HG03095 (cell line): ENCODE measurements around the gene TESMIN.

ENCODE experiments used
- ATAC-seq: cut with Tn5 transposase; IDR thresholded peaks from one replicate; pipeline ENCODE4 v1.9.1; 2021; ENCODE audit warnings: moderate library complexity; ENCODE audit not compliant: unreplicated experiment

Gene TESMIN

DNA sequence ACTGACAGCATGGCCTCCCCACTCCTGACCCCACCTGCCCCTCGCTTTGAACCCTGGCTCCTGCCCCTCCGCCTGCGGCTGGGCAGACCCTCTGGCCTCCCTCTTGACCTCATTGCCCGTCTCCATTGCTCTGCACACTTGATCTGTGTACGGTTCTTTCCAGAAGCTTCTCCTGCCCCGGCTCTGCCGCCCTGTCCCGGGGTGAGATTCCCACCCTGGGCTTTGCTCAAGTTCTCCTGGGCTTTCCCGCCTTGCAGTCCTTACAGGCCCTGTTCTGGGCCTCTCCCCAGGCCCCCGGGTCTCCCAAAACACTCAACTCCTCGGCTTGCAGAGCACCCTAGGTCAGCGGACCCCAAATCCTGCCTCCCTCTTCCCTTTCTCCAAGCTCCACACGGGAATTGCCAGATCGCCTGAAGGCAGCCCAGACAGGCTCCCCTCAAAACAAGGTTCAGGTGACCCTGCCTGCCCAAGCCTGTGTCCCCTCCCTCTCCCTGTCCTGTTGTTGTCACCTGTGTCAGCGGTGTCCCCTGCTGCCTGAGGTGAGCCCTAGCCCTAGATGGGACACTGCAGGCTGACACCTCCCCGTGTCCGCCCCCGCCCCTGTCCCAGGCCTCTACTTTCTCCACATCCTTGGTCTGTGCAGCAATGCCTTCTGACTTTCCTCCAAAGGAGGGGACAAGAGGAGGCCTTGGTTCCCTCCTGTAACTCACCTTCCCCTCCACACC lies 65.5 kb downstream of the TESMIN start:
- ATAC-seq: no peak

DNA sequence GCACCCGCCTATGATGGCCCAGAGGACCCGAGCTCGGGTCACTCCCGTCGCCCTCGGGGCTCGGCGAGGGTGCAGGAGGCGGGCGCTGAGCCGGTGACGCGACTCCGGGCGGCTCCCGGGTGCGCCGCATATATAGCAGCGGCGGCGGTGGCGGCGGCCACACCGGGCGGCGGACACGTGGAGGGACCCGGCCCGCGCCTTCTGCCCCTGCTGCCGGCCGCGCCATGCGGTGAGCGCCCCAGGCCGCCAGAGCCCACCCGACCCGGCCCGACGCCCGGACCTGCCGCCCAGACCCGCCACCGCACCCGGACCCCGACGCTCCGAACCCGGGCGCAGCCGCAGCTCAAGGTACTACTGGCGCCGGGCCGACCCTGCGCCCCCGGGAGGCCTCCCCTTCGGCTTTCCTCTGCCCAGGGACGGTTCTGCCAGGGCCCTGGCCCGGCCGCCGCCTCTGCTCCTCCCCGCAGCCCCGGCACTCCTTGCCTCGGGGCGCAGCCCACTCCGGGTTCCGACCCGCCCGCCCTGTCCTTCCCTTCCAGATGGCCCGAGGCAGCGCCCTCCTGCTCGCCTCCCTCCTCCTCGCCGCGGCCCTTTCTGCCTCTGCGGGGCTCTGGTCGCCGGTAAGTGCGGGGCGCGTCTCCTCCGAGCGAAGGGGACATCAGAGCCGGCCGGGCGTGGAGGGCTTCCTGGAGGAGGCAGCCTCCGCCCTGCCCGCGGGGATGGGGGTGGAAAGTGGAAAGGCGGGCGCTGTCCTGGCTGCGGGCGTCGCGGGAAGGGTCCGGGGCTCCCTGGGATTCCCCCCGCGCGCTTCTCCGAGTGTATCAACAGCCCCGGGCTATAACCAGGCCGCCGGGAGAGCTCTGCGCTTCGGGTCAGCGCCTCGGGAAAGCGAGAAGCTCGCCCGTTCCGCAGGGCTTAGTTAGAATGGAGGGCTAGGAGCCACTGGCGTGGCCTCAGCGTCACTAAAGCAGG lies 66.6 kb downstream of the TESMIN start, which contains the start of gene GAL:
TSS of gene GAL (plus strand) at position 160 of the 972 bp plus-strand sequence. CDS start at position 540, 380 bp downstream.
- ATAC-seq: no peak

DNA sequence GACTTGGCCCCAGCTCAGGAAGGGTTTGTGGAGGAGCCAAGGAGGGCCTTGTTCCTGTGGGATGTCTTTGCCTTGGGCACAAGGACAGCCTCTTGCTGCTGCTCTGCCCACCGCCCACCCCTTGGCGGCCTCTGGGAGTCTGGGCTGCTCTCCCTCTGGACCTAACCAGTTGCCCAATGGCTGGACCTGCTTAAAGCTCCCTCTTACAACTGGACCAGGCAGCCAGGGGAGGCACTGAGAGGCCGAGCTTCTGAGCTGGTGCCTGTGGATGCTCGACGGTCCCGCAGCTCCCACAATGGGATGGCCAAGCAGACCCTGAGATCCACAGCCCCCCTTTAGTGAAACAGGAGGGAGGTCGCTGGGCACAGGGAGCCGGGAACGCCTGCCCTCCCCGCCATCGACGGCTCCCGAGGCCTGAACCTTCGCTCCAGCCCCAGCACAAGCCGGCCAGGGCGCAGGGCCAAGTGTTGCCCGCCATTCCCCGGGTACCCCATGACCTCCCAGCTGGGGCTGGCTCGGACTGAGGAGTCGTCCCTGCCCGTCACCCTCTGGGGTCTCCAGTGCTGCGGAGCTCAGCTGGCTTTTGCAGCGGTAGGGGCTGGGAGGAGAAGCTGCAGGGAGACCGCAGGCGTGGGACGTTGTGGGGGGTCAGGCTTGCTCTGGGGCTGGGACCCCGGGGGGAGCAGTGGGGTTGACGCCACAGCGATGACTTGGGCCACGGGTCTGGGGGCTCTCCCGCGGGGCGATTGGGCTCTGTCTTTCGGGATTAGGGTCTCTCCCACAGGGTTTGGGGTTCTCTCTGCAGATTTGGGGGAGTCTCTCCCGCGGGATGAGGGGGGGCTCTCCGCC lies 67.6 kb downstream of the TESMIN start:
- ATAC-seq: no peak

DNA sequence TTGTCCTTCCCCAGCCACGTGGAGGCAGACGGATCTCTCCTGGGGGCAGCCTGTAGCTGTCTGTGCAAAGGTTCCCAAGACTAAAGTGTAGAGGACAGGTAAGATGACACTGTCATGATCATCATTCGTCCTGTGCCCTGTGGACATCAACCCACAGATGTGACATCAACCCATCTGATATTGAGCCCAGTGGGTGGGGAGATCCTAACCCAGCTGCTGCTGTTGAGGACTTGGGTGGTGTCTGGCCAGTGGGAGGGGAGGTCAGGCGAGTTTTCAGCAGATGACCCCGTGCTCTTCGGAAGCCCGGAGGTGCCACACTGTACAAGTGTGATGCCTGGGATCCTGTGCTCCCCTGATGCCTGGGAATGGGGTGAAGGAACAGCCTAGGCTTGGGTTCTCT lies 68.2 kb downstream of the TESMIN start:
- no peak for ATAC-seq

DNA sequence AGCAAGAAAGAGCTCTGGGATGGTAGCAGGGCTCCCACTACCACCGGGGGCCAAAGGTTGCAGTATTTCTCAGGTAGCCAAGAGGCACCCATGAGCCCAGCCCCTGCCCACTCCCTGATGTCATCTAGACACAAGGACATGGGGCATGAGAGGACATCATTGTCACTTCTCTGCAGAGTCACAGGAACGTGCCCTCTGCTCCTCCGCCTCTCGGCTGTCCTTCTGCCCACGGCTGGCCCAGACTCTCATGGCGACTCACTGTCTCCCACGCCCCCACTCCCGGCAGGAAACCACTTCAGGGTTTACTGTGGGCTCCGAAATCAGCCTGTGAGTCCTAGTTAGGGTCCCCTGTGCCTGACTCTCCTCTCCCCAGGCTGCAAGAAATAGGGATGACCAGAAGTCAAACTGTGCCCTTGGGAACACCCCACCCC lies 68.8 kb downstream of the TESMIN start:
- no peak for ATAC-seq

DNA sequence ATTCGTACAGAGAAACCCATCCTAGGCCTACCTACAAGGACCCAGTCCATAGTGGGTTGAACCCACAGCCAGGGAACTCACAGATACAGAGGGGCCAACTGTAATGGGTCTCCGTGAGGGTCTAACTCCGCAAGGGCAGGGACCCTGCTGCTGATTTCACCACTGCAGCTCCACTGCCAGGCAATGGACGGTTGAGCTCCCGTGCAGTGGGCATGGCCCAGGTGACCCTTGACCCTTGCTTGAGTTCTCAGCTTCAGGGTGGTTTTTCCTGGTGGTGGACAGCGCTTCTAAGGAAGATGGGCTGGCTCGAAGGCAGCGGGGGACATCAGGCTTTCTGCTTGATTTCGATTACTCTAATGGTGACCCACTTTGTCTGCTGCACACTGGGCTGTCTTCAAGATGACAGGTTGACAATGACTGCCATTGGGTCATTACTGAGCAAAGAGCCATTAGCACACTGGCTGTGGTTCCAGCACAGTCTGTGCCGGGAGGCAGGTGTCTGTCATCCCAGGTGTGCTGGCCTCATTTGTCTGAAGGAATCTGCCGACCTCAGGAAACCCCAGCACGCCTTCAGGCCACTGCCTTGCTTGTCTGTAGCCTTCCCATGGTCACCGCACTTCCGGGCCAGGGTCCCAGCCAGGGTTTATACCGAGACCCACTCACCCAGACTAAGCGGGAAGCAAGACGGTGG lies 70.6 kb downstream of the TESMIN start:
- ATAC-seq: no peak

DNA sequence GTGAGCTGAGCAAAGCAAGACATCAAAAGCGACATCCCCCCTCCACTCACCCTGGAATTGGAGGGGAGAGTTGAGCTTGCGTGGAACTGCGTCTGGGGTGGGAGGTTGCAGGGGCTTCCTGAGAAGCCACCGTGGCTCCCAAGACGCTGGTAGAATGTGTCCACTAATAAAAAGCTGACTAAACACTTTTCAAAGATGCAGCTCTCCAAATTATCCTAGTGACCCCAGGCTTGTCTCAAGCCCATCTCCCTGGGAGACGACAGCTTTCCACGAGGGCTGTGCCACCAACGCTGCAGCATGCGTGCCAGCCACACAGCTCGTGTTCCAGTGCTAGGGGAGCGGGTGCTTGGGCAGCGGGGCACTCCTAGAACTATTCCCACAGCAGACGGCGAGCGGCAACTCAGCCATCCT lies 73.3 kb downstream of the TESMIN start:
- ATAC-seq: no peak

DNA sequence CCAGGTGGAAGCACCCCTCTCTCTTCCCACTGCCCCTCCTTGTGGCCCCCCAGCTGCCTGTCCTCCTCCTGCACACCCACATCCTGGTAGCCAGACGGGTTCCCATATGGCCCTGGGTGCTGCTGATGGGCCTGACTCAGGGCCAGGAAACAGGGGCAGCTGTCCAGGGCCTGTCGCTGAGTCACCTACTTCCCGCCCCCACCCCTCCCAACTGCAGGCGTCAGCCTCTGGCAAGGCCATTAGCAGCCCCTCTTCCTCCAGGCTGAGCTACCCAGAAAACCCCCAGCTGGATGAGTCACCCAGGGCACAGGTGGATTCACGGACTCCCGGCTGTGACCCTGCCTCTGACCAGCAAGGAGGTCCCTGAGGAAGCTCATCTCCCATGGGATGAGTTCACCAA lies 73.9 kb downstream of the TESMIN start:
- no peak for ATAC-seq

DNA sequence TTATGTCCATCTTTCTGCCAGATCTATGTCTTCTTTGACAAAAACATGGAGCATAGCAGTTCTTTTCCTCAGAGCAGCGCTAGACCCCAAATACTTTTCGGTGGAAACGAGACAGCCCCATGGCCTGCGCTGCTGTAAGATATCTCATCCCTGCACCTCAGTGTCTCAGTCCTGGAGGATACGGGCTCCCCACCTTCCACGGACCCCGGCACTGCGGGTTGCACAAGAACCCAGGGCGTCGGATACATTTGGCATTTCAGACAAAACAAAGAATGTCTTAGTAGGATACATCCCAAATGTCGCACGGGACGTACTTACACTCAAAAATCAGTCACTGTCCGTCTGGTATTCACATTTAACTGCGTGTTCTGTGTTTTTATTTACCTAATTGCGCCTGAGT lies 76.9 kb downstream of the TESMIN start:
- no peak for ATAC-seq

DNA sequence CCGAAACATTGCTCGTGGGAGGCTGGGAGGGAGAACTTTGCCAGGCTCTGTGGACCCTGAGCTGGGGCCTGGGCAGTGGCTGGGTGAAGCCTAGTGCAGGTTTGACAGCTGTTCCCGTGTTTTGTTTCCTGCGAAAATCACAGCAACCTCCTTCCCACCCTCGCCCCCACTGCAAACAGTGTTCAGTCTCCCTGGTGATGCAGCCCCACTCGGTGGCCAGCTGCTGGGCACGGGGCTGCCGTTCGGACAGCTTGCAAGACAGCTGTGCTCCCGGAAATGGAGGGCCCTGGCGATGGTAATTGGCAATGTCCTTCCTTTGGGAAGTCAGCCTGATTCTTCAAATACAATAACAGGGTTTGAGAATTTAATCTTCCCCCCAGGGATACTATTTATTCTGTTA lies 77.3 kb downstream of the TESMIN start:
- ATAC-seq: no peak

DNA sequence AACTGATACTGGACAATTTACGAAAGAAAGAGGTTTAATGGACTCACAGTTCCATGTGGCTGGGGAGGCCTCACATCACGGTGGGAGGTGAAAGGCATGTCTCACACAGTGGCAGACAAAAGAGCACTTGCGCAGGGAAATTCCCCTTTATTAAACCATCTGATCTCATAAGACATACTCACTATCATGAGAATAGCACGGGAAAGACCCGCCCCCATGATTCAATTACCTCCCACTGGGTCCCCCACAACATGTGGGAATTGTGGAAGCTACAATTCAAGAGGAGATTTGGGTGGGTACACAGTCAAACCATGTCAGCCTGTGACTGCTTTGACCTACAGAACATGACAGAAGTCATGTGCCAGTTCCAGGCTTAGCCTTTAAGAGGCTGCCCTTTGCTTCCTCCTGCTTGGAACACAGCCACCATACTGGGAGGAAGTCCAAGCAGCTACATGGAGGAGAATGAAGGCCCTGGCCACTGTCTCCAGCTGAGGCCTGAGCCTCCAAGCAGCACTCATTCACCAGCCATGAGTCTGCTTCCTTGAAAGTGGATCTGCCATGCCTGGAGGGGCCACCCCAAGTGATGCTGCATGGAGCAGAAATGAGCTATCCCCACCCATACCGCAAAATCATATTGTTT lies 77.9 kb downstream of the TESMIN start:
- no peak for ATAC-seq

DNA sequence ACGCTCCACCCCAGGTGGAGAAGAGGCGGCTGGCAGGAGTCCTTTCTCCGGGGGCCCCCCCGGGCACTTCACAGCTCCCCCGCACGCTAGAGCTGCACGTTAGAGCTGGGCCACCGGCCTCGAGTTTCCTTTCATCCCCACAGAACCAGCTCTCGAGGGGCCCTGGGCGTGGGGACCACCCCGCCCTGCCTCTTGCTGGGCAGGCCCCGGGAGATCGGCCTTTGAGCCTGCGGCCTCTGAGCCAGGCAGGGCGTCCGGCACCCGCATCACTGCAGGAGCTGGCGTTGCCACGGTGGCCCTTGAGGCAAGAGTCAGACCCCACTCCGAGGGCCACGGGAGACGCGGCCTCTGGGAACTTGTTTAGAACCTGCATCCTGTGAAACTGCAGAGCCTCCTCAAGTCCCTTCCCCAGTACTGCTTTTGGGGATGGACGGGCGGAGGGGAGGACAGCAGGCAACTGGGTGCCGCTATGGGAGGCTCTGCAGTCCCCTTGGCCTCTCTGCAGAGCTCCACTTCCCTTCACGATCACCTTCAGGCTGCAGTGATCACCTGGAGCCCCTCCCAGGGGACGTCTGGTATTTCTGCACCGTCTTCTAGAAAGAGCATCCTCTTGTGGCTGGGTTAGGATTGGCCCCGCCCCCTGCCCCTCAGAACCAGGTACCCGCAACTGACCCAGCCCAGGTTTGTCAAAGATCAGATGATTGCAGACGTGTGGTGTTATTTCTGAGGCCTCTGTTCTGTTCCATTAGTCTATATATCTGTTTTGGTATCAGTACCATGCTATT lies 80.9 kb downstream of the TESMIN start:
- ATAC-seq: no peak

DNA sequence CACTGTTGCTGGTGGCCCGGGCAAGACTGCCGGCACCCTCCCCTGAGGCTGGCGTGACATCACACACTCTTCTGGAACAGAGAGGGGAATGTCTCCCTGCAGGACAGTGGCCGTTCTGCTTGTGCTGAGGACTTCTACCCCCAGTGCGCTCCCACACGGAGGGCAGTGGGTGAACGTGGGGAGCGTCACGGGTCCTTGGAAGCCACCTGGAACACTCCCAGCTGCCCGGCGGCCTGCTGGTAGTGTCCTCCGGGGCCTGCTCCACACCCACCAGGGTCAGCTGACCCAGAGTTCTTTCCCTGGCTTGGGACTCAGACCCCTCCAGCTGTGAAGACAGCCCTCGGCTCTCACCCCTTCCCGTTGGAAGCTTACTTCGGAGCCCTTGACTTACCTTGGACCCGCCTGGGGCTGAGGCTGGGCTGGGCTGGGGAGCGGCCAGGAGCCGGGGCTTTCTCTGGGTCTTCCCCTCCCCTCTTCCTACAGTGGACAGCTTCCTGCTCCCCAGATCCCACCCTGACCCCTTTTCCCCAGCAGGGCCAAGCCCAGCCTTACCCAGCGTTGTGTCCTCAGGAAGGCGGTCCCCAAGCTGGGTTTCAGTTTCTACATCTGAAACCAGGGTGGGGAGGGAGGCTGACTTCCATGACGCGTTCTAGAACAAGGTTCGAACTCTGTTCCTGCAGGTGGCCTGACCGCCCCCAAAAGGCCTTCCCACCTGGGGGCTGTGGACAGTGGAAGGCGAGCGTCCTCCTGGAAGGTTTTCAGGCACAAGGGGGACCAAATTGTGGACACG lies 81.8 kb downstream of the TESMIN start:
- ATAC-seq: no peak

DNA sequence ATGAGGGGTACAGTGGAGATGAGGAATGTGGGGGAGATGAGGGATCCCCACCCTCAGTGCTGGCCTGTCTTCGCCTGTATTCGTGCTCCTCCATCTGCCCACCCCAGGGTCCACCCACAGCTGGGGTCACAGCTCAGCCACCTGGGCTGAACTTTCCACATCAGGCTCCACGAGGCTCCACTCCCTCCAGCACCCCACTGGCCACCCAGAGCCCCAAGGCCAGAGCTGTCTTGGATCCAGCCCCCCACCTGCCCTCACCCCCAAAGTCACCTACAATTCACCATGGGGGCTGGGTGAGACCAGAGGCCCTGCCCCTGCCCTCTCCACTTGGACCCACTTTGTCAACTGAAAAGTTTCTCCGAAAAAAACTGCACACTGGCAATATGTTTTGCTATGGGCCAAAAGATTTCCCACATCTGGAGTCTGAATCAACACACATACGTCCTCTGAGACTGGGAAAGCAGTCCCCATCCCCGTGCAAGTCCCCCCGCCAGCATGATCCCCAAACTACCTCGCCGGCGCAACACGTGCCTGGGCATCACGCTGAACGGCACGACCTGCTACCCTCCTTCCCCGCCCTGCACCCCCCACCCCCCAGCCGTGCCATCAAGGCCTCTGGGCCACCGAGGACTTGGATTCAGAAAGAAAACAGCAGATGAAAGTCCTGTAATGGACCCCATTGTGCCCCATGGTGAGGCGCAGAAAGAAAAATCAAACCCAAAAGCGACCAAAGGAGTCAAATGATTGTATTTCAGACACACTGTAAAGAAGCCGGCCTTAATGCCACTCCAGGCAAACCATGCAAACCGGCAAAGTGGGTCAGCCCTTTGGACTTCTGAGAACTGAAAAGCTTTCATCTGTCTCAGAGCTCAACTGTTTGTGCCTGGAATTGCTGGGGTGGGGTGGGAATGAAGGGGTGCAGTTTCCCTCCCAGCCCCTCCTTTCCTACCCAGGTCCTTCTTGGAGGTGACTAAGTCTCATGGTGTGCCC lies 83.5 kb downstream of the TESMIN start:
- ATAC-seq: no peak

DNA sequence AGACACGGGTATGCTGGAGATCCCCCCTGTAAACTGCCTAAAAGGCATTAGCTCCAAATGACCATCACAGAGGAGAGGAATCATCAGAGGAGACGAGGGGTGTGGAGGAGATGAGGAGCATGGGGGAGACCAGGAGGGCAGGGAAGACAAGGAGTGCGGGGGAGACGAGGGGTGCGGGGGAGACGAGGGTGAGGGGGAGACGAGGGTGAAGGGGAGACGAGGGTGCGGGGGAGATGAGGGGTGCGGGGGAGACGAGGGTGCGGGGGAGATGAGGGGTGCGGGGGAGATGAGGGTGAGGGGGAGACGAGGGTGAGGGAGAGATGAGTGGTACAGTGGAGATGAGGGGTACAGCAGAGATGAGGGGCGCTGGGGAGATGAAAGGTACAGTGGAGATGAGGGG lies 84.5 kb downstream of the TESMIN start:
- ATAC-seq: no peak

DNA sequence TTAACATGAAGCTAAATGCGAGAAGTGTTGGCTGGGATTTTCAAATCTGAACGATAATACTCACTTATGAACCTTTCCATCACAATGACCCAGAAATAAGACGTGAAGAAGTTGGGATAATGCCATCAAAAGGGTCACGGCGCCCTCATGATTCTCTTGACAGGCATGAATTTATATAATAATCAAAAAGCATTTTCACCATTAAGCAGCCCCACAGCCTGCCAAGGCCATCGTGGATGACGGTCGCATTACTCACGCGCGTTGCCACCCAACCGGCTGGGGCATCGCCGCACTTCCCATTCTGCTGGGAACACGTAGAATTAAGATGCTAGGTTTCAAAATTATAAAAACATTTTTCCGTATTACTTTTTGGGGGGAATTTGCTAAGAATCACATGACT lies 85.9 kb downstream of the TESMIN start:
- no peak for ATAC-seq

DNA sequence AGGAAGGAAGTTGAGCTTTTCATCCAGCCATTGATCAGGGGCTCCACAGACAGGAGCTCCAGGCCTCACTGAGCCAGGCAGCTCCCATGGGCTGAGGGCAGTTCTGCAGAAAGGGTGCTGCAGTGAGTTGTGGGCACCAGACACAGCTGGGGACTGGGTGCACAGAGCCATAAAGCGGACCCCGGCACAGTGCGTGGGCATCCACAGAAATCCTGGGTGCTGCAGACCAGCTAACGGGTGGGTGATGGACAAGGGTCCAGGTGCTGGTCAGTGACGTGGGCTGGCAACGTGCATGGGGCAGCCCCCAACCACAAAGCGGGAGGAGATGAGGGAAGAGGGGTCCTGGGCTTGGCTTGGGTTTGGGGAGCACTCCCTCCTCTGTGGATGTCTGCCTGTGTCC lies 86.4 kb downstream of the TESMIN start:
- no peak for ATAC-seq
